Caco-2 (cell line): ENCODE data around the gene GRIA4. TPM values are rescaled to one million over a fixed set of nuclear protein-coding genes. Genes with fewer than 3 reads are reported as not detected.

Experiments
- BruUV-seq: library from RNA; stranded (reverse); fragments of 400-500 nt; replicated peaks from 2 replicates; lab custom pipeline; 2021; lab: Mats Ljungman, UMichigan
- CTCF ChIA-PET: fragments of 300-600 bp; sonication (Branson Sonifier 250); formaldehyde crosslinking; loops from one replicate; lab custom pipeline; 2022; ENCODE audit warnings: antibody characterized with exemption; lab: Charles Lee
- POLR2A ChIA-PET: fragments of 300-600 bp; sonication (Branson Sonifier 250); formaldehyde crosslinking; loops from one replicate; lab custom pipeline; 2022; ENCODE audit warnings: antibody characterized with exemption; lab: Charles Lee
- DNase-seq, 2 experiments: peaks; one replicate each; pipeline versions ENCODE4 v3.0.0 to v3.0.0-alpha.2; 2020 to 2022
- H3K27me3 ChIP-seq: replicated peaks from 2 replicates; pipeline ENCODE4 v1.6.0; 2011; ENCODE audit warnings: low read length; ENCODE audit not compliant: control insufficient read depth, insufficient read depth
- H3K36me3 ChIP-seq: 2 replicates; pipeline ENCODE4 v1.5.1; 2011; ENCODE audit warnings: low read length; ENCODE audit not compliant: control insufficient read depth, insufficient read depth
- H3K4me1 ChIP-seq: fragments of 250-450 bp; sonication (Bioruptor Pico); 2 replicates; pipeline ENCODE4 v1.5.1; 2020; ENCODE audit warnings: mild to moderate bottlenecking
- H3K4me3 ChIP-seq: 2 replicates; pipeline ENCODE4 v1.5.1; 2011; ENCODE audit warnings: low read depth, mild to moderate bottlenecking, control low read depth, low read length
- H3K9me3 ChIP-seq: fragments of 250-450 bp; sonication (Bioruptor Pico); 2 replicates; pipeline ENCODE4 v1.5.1; 2020; ENCODE audit warnings: mild to moderate bottlenecking, moderate library complexity
- H3K27ac Mint-ChIP-seq: one replicate; pipeline ENCODE4 v1.8.0; 2022; ENCODE audit warnings: mixed read lengths; ENCODE audit not compliant: unreplicated experiment
- H3K27me3 Mint-ChIP-seq: one replicate; pipeline ENCODE4 v1.8.0; 2022; ENCODE audit warnings: mixed read lengths; ENCODE audit not compliant: insufficient read depth, unreplicated experiment
- H3K36me3 Mint-ChIP-seq: one replicate; pipeline ENCODE4 v1.8.0; 2022; ENCODE audit warnings: mild to moderate bottlenecking, mixed read lengths; ENCODE audit not compliant: insufficient read depth, unreplicated experiment
- H3K4me1 Mint-ChIP-seq: one replicate; pipeline ENCODE4 v1.8.0; 2022; ENCODE audit warnings: low read depth, mixed read lengths; ENCODE audit not compliant: unreplicated experiment
- H3K4me3 Mint-ChIP-seq: one replicate; pipeline ENCODE4 v1.8.0; 2022; ENCODE audit warnings: mild to moderate bottlenecking, moderate library complexity, mixed read lengths; ENCODE audit not compliant: unreplicated experiment
- H3K9me3 Mint-ChIP-seq: one replicate; pipeline ENCODE4 v1.8.0; 2022; ENCODE audit warnings: mixed read lengths; ENCODE audit not compliant: unreplicated experiment
- intact Hi-C: fragments of 100-400 bp; cut with micrococcal nuclease; formaldehyde crosslinking; loops from one replicate; pipeline ENCODE4 v1.10.0; 2022; ENCODE audit not compliant: unreplicated experiment
- total RNA-seq: library from RNA; stranded (reverse); gene quantifications from 2 replicates; pipeline ENCODE4 v1.2.3, GENCODE V29; 2022
- TF ChIP-seq, protein P1 (sequence below), 2 experiments: fragments of 200-600 bp in 1 of 2; IDR thresholded peaks; 1 replicate in 1 of 2; 2 replicates in 1 of 2; pipeline versions ENCODE4 v1.5.1 to v1.8.0; 2011 to 2022; ENCODE audit warnings: antibody characterized with exemption in 1 of 2, control low read depth in 1 of 2, inconsistent platforms in 1 of 2, low read depth in 1 of 2, low read length in 1 of 2, mild to moderate bottlenecking in 1 of 2, moderate library complexity in 1 of 2; ENCODE audit not compliant: insufficient read depth in 1 of 2, severe bottlenecking in 1 of 2, unreplicated experiment in 1 of 2

GRIA4 gene
- total RNA-seq, 1 experiment from 2014 or later: not detected

DNA sequence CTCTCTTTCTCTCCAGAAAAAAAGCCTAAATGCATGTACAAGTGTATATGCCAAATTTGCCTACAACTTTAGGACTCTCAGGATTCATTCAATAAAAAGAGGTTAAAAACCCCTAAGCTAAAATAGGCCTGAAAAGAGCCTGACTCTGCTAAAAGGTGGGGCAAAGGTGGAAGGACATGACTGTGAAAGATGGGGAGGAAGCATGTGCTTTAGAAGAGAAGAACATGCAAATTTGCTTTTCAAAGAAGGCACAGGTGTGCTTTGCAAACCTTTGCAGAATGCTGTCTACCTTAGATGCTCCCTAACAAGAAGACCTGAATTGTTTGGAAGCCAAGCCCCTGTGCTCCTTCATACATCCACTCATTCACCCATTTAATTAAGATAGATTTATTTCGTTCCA lies 87.4 kb downstream of the GRIA4 start:
- Histone ChIP-seq H3K4me3 (no peak overlapping the region), H3K9me3 (no peaks in the 10 kb centered on the region), H3K36me3 (no peaks in the 10 kb centered on the region), H3K4me1 (no peaks in the 10 kb centered on the region), H3K27me3 (no peaks in the 10 kb centered on the region)
- Mint-ChIP-seq H3K4me1 (no peaks in the 10 kb centered on the region), H3K27ac (no peak overlapping the region), H3K4me3 (no peak overlapping the region), H3K9me3 (no peaks in the 10 kb centered on the region), H3K36me3 (no peaks in the 10 kb centered on the region), H3K27me3 (no peaks in the 10 kb centered on the region)
- TF ChIP-seq, protein P1, sequence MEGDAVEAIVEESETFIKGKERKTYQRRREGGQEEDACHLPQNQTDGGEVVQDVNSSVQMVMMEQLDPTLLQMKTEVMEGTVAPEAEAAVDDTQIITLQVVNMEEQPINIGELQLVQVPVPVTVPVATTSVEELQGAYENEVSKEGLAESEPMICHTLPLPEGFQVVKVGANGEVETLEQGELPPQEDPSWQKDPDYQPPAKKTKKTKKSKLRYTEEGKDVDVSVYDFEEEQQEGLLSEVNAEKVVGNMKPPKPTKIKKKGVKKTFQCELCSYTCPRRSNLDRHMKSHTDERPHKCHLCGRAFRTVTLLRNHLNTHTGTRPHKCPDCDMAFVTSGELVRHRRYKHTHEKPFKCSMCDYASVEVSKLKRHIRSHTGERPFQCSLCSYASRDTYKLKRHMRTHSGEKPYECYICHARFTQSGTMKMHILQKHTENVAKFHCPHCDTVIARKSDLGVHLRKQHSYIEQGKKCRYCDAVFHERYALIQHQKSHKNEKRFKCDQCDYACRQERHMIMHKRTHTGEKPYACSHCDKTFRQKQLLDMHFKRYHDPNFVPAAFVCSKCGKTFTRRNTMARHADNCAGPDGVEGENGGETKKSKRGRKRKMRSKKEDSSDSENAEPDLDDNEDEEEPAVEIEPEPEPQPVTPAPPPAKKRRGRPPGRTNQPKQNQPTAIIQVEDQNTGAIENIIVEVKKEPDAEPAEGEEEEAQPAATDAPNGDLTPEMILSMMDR (IDR thresholded peaks at IDR 0.05; ENCODE audit: insufficient read depth in 1 of 2, low read depth in 1 of 2, low read length in 1 of 2, severe bottlenecking in 1 of 2, unreplicated experiment in 1 of 2): no peak
- CTCF ChIA-PET: no interaction called here
- intact Hi-C loops: no loop called here
- POLR2A ChIA-PET: no interaction called here
- DNase-seq: no peak
- no TSS peak for BruUV-seq

DNA sequence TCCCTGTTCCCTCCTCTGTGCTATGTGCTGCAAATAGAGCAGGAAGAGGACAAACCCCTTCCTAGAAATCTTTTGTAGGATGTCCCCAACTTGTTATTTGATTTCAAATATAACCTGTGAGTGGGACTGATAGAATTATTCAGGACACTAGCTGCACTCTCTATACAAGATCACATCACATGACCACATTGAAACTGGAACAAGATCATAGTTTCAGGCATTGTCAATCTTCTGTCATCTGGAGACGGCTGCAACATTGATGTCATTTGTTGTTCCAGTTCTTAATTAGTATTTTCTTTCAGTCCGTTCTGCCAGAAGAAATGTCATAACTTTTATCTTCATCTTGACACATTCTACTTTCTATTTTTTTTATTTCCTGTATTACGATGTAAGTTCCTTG lies 89.3 kb downstream of the GRIA4 start:
- no peaks in the 10 kb centered on the region for H3K4me1 ChIP-seq
- no peaks in the 10 kb centered on the region for H3K36me3 ChIP-seq
- no peaks in the 10 kb centered on the region for H3K9me3 ChIP-seq
- Mint-ChIP-seq H3K4me3 (no peak overlapping the region), H3K36me3 (no peaks in the 10 kb centered on the region), H3K9me3 (no peaks in the 10 kb centered on the region), H3K27me3 (no peaks in the 10 kb centered on the region), H3K4me1 (no peaks in the 10 kb centered on the region), H3K27ac (no peak overlapping the region)
- CTCF ChIA-PET: no interaction called here
- no TSS peak for BruUV-seq
- intact Hi-C loops: no loop called here
- TF ChIP-seq, protein P1 (IDR thresholded peaks at IDR 0.05; ENCODE audit: insufficient read depth in 1 of 2, low read depth in 1 of 2, low read length in 1 of 2, severe bottlenecking in 1 of 2, unreplicated experiment in 1 of 2): no peak
- H3K27me3 ChIP-seq: no peaks in the 10 kb centered on the region
- H3K4me3 ChIP-seq: no peak overlapping the region
- DNase-seq: no peak
- POLR2A ChIA-PET: no interaction called here

DNA sequence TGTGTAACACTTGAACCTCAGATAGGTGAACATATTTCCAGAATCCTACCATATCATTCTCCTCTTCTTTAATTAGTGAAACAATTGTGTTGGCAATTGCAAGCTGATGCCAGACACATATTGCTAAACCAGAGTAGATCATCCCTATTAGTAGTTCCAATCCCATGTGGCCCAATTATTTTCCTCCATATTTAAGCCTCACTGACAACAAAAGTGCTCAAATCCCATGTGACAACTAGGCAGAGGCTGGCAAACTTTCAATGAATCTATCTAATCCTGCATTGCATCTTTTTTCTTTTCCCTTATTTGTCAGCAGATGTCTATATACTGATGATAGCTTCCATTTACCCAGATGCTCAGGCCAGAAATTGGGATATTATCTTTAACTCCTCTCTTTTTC lies 90.4 kb downstream of the GRIA4 start:
- Mint-ChIP-seq H3K27ac (no peak overlapping the region), H3K4me3 (no peak overlapping the region), H3K4me1 (no peaks in the 10 kb centered on the region), H3K9me3 (no peaks in the 10 kb centered on the region), H3K36me3 (no peaks in the 10 kb centered on the region), H3K27me3 (no peaks in the 10 kb centered on the region)
- no peak for DNase-seq
- Histone ChIP-seq H3K9me3 (no peaks in the 10 kb centered on the region), H3K27me3 (no peaks in the 10 kb centered on the region), H3K36me3 (no peaks in the 10 kb centered on the region), H3K4me3 (no peak overlapping the region), H3K4me1 (no peaks in the 10 kb centered on the region)
- BruUV-seq: no TSS peak
- POLR2A ChIA-PET: no interaction called here
- CTCF ChIA-PET: no interaction called here
- TF ChIP-seq, protein P1 (IDR thresholded peaks at IDR 0.05; ENCODE audit: insufficient read depth in 1 of 2, low read depth in 1 of 2, low read length in 1 of 2, severe bottlenecking in 1 of 2, unreplicated experiment in 1 of 2): no peak
- intact Hi-C loops: no loop called here
